ENCODE measurements around the gene SLC66A2.

DNA sequence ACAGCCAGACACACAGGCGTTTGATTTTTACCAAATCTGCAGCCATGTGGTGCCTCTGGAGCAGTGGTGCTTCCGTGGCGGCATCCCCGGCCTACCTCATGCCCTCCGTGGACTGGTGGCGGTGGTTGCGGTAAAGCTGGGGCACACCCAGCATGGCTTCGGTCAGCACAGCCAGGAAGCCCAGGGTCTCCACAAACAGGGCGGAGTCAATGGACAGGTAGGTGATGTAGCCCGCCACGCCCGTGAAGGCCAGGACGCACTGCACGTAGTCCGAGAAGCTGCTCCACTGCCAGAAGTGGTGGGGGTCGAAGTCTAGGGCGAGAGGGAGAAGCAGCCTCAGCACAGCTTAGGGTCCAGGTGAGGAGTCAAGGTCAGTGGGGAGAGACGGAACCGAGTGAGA, 32.4 kb downstream of the SLC66A2 start:
- TF ChIP-seq, protein P1, sequence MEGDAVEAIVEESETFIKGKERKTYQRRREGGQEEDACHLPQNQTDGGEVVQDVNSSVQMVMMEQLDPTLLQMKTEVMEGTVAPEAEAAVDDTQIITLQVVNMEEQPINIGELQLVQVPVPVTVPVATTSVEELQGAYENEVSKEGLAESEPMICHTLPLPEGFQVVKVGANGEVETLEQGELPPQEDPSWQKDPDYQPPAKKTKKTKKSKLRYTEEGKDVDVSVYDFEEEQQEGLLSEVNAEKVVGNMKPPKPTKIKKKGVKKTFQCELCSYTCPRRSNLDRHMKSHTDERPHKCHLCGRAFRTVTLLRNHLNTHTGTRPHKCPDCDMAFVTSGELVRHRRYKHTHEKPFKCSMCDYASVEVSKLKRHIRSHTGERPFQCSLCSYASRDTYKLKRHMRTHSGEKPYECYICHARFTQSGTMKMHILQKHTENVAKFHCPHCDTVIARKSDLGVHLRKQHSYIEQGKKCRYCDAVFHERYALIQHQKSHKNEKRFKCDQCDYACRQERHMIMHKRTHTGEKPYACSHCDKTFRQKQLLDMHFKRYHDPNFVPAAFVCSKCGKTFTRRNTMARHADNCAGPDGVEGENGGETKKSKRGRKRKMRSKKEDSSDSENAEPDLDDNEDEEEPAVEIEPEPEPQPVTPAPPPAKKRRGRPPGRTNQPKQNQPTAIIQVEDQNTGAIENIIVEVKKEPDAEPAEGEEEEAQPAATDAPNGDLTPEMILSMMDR (IDR thresholded peaks at IDR 0.05; ENCODE audit: insufficient read depth, low read length, poor library complexity, severe bottlenecking), result no peak
- no peak for TF ChIP-seq EZH2phosphoT487 (conservative IDR thresholded peaks at IDR 0.05; ENCODE audit: low read length)

All from SU-DHL-6 (cell line).